Esophagus muscularis mucosa (tissue), 4 donors: ENCODE data around the gene BBS9.

Experiments used
- EP300 ChIP-seq: sonication (generic); formaldehyde crosslinking; IDR thresholded peaks from one replicate; pipeline ENCODE4 v1.6.1; 2017; ENCODE audit warnings: antibody characterized with exemption
- POLR2A ChIP-seq: fragments of 450-650 bp; IDR thresholded peaks from one replicate; pipeline ENCODE4 v1.6.1; 2017; ENCODE audit warnings: antibody characterized with exemption, moderate library complexity, mild to moderate bottlenecking, low read depth
- POLR2AphosphoS5 ChIP-seq, 2 donors: sonication (generic); formaldehyde crosslinking; IDR thresholded peaks; one replicate each; pipeline ENCODE4 v1.6.1; 2017; ENCODE audit warnings: antibody characterized with exemption in 2 of 2
- TF ChIP-seq, protein P1 (sequence below), 3 experiments: fragments of 200-600 bp in 2 of 3; fragments of 450-650 bp in 1 of 3; sonication (generic) in 2 of 3; IDR thresholded peaks; one replicate each; pipeline ENCODE4 v1.5.1; 2017 to 2019; ENCODE audit warnings: antibody characterized with exemption in 3 of 3, mild to moderate bottlenecking in 2 of 3, moderate library complexity in 1 of 3

- TF ChIP-seq POLR2A: no peak
- TF ChIP-seq, protein P1, sequence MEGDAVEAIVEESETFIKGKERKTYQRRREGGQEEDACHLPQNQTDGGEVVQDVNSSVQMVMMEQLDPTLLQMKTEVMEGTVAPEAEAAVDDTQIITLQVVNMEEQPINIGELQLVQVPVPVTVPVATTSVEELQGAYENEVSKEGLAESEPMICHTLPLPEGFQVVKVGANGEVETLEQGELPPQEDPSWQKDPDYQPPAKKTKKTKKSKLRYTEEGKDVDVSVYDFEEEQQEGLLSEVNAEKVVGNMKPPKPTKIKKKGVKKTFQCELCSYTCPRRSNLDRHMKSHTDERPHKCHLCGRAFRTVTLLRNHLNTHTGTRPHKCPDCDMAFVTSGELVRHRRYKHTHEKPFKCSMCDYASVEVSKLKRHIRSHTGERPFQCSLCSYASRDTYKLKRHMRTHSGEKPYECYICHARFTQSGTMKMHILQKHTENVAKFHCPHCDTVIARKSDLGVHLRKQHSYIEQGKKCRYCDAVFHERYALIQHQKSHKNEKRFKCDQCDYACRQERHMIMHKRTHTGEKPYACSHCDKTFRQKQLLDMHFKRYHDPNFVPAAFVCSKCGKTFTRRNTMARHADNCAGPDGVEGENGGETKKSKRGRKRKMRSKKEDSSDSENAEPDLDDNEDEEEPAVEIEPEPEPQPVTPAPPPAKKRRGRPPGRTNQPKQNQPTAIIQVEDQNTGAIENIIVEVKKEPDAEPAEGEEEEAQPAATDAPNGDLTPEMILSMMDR (IDR thresholded peaks at IDR 0.05): no peak
- no peak for TF ChIP-seq POLR2AphosphoS5 (IDR thresholded peaks at IDR 0.05)
- no peak for TF ChIP-seq EP300
Observed at GRCh38 chr7:33114976-33115375, 14.4 kb upstream of the BBS9 start.
